GM15510 (cell line): Measurements from ENCODE around the gene RNF39.

Experiments
- POLR2A ChIP-seq: IDR thresholded peaks from 3 replicates; pipeline ENCODE4 v1.6.1; 2011; ENCODE audit warnings: borderline replicate concordance; ENCODE audit not compliant: insufficient read length; ENCODE audit errors: extremely low read depth

The RNF39 gene

GRCh38 chr6:30074331-30075093 lies 1.1 kb downstream of the RNF39 start:
- TF ChIP-seq POLR2A = no peak

GRCh38 chr6:30073489-30074235 lies 1.9 kb downstream of the RNF39 start:
- TF ChIP-seq POLR2A = no peak

- no peak for TF ChIP-seq POLR2A
These were observed 3.7 kb downstream of the RNF39 start for GRCh38 chr6:30071858-30072257.

- TF ChIP-seq POLR2A = no peak
These were observed 4.3 kb downstream of the RNF39 start for GRCh38 chr6:30071081-30071818.

GRCh38 chr6:30067460-30068139 lies 8.0 kb downstream of the RNF39 start:
- TF ChIP-seq POLR2A = no peak

- peak; percentile 83 for TF ChIP-seq POLR2A
These were observed 8.8 kb downstream of the RNF39 start, which contains the start of gene PPP1R11 for GRCh38 chr6:30066577-30067459. Gene PPP1R11 (plus strand): TSS chr6:30067198. CDS start chr6:30067411, 213 bp downstream.

- TF ChIP-seq POLR2A = no peak
These were observed 9.5 kb downstream of the RNF39 start for GRCh38 chr6:30066082-30066481.

GRCh38 chr6:30063315-30063714 lies 12.3 kb downstream of the RNF39 start:
- no peak for TF ChIP-seq POLR2A

GRCh38 chr6:30062471-30063178 lies 12.9 kb downstream of the RNF39 start:
- TF ChIP-seq POLR2A = no peak

GRCh38 chr6:30061858-30062458 lies 13.6 kb downstream of the RNF39 start:
- TF ChIP-seq POLR2A = no peak

- peak; percentile 92 for TF ChIP-seq POLR2A
These were observed 14.3 kb downstream of the RNF39 start, which contains the start of gene POLR1H for GRCh38 chr6:30061092-30061857. Gene POLR1H (plus strand): TSS chr6:30061265. CDS start chr6:30061525, 260 bp downstream.

- no peak for TF ChIP-seq POLR2A
These were observed 14.9 kb downstream of the RNF39 start for GRCh38 chr6:30060606-30061091.
